ENCODE measurements around the gene RAG1.
"Not testable (repeated sequence)": the region's sequence is repeated elsewhere in the genome, so short reads cannot be mapped to it uniquely, and the experiment has no call there.

The RAG1 gene

DNA sequence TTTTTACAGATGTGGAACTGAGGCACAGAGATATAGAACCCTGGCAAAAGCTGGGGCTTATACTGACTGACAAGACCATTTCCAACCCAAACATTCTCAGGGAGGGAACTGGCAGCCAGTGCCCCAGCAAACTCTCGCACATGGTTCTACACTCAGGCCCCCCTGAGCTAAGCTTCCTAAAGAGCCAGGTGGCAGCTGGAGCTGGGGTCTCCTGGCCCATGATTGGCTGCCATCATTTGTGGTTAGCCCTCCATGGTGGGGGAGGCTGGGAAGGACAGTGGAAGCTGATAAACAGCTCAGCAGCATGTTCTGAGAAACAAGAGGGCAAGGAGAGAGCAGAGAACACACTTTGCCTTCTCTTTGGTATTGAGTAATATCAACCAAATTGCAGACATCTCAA is at the start of gene RAG1:
RAG1 (plus strand) TSS at position 314 of the 400 bp plus-strand sequence. CDS start 5,298 bp downstream, outside the sequence.
- no peak for DNase-seq

DNA sequence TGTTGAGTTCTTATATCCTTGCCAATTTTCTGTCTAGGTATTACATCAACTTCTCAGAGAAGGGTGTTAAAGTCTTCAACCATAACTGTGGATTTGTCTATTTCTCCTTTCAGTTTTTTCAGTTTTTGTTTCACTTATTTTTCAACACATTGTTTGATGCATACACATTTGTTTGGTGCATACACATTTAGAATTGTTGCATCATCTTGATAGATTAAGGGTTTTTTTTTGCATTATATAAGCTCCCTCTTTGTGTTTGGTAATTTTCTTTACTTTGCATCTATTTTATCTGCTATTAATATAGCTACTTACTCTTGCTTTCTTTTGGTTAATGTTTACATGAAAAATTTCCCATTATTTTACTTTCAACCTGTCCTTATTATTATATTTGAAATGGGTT is 37.0 kb upstream of the RAG1 start:
- DNase-seq = no peak

DNA sequence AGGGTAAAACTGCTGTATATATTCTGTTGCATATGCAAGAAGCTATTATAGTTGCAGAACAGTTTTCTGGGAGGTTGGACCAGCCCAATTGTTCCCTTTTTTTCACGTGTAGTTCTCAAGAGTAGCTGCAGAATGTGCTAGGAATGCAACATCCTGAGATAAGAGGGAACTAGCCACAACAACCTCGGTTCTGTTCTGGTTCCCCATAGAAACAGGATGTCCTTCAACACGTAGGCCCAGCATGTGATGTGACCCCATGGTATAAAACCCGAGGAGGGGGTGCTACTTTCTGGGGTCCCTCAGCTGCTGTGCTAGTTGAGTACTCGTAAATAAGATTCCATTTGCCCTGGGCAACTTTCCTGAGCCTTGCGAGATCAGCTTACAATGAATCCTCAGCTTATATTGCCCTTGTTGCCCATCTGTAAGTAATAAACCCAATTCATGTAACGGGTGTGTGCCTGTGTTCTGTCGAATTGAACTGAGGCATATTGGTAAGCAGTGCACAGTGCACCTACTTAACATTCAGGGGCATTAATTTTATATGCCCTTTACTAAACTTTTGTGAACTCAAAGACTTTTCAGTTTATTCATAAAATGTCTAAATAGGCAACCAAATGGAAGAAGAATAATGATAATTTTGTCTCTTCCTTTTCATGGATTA is 34.7 kb upstream of the RAG1 start:
- no peak for DNase-seq

DNA sequence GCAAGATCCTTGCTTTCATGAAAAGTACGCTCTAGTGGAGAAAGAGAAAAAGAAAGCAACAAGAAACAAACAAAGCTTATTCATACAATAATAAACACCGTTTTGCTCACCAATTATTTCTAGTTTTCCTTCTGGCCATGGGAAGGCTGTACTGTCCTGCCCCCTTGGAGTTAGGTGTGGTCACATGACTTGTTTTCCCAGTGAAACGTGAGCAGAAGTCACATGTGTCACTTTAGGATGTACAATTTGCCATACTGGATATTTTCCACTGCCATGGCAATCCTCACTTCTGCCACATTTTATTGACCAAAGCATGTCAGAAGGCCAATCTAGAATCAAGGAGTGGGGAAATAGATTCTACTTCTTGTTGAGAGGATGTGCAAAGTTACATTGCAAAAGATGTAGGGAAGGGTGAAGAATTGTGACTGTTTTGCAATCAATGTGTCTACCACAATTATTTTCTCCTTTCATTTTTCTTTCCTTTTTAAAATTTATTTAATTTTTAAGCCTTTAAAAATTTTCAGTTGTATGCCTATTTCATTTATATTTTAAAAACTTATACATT is 33.4 kb upstream of the RAG1 start:
- no peak for DNase-seq

DNA sequence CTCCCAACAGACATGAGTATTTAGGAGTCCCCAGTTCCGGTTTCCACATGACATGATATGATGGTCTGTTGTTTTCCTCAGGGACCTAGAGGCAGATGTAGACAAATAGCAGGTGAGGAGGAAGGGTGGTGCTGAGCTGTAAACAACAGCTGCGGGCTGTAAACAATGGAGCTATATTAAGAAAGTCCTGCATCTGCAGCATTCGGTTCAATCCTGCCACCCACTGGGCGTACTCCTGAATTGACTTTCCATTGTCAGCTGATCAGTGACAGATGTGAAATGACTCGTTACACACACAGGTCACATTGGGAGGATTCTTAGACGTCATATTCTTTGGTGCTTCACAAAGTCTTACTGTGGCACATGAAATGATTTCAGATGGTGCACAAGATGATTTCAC is 26.8 kb upstream of the RAG1 start:
- DNase-seq = peak; percentile 59

DNA sequence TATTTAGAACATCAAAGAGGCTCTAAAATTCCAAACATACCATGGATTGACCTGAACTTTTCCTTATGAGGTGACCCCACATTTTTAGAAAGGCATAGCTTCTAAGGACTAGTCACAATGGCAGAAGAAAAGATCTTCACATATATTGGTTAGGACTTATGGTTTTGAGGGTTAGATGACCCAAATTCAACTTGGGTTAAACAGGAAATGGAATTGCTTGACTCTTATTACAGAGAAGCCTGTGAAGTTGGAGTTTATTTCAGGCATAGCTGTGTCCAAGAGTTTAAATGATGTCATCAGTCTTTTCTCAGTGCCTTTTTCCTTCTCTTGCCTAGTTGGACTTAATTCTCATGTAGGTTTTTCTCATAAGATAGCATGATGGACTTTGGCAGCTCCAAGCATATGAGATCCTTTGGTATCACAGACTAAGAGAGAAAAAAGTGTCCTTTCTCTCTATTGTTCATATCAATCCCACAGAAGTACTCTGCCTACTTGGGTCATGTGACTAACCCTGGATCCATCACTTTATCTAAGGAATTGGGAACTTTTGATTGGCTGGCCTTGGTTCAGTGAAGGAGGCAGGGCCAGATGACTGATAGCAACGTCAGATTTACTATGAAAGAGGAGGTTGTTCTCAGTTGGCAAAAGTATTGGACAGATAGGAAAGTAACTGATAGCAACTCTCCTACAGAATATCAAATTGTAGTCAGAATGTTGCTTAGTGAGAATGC is 17.3 kb upstream of the RAG1 start:
- no peak for DNase-seq

DNA sequence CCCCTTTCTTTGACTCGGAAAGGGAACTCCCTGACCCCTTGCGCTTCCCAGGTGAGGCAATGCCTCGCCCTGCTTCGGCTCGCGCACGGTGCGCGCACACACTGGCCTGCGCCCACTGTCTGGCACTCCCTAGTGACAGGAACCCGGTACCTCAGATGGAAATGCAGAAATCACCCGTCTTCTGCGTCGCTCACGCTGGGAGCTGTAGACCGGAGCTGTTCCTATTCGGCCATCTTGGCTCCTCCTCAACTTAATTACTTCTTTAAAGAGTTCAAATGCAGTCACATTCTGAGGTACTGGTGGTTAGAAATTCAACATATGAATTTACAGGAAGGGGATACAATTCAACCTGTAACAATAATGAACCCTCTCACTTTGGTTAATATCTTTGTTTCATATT is 10.4 kb upstream of the RAG1 start:
- not testable (repeated sequence) for DNase-seq

DNA sequence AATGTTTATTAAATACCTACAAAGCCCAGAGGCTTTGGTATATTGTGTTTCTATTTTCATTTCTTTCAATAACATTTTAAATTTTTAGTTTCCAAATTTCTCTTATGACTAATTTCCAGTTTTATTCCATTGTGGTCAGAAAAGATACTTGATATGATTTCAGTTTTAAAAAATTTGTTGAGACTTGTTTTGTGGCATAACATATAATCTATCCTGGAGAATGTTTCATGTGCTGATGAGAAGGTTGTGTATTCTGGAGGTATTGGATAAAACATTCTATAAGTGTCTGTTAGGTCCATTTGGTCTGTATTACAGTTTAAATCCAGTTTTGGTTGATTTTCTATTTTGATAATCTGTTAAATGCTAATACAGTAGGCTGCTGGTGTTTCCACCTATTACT is 9.8 kb upstream of the RAG1 start:
- no peak for DNase-seq

DNA sequence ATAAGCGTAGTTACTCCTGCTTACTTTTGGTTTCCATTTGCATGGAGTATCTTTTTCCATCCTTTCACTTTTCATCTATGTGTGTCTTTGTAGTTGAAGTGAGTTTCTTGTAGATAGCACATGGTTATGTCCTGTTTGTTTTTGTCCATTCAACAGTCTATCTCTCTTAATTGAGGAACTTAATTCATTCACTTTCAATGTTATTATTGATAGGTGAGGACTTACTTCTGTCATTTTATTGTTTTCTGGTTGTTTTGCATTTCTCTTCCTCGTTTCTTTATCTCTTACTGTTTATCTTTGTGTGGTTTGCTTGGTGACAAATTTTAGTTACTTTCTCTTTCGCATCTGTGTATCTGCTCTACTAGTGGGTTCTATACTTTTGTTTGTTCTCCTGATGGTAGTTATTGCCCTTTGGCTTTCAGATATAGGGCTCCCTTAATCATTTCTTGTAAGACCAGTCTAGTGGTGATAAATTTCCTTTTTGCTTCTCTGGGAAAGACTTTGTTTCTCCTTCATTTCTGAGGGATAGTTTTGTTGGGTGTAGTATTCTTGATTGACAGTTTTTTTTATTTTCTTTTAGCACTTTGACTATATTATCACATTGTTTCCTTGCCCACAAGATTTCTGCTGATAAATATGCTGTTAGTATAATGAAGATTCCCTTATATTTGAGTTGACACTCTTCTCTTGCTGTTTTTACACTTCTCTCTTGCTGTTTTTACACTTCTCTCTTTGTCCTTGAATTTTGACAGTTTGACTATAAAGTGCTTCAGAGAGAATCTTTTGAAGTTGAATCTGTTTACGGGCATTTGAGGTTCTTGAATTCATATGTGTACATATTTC is 9.0 kb upstream of the RAG1 start:
- DNase-seq = no peak

DNA sequence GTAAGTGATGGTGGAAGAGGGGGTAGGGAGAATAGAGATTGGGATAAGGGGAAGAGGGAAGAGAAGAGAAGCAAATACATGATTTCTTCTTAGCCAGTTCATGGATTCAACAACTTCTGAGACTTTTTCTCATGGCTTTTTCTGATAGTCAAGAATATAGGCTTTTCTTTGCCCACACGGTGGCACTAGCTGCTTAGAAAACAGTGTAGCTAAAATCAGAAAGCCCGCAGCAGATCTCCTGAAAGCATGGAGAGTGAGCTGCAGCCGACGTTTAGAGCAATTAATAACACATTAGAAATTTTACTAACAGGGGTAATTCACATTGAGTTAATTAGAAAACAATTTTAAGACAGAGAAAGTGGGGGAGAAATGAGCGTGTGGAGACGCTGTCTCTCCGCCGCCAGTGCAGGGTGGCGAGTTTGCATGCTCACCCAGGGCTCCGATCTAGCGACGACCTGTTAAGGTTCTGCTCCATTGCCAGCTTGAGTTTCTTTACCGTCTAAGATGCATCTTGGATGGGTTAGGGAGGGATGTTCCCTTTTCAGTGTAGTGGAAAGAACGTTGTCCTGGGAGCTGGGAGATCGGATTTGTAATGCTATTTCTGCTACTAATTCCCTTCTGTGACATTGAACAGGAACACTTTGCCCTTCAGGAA is 3.3 kb upstream of the RAG1 start:
- peak; percentile 82 for DNase-seq

DNA sequence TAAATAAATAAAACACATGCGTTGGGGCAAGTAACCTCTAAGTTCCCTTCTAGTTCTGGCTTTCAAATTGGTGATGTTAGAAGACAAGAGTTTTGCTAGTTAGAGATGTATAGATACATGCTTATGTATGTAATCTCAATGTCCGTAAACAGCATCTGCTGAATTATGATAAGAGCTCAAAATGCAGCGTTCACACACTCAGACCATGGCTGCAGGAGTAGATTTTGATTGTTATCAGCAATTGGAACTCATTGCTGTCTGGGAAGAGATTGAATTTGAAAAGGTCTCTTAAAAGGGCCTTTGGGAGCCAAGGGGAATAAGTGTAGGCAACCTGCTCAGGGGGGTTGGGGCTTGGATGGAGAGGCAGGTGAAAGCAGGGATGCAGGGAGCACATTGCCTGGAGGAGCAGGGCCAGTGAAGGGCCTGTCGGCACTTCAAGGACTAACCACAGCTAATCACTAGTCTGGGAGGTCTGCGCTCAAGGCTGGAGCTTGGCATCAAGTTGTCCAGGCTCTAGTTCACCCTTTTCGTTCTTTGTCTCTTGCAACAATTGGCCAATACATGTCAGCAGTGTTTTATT is 2.7 kb upstream of the RAG1 start:
- no peak for DNase-seq

DNA sequence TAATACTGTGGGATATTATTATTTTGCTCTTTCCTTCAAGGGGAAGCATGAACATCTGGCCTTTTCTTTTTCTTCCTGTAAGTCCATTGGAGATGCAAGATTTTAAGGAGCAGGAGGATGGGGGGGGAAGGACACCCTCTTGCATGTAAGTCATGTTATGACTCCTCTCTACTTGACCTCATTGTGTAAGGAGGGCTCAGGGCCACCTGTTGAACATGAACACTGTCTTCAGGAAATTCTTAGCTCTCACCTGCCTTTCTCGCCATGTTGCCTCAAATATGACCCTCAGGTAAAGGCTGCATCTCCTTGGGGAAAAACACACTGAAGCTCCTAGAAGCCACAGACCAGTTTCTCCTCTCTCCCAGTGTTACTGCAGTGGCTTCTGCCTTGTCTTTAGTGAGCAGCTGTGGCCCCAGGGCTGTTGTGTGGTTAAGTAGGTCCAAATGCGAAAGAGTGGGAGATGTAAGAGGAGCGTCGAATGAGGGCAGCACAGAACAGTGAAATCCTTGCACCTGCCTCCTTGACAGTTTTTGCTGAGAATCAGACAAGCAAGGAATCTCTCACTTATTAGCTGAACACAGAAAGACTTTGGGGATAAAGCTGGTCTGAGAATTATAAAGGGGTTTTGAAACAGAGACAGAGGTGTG is 1.3 kb upstream of the RAG1 start:
- DNase-seq = no peak

DNA sequence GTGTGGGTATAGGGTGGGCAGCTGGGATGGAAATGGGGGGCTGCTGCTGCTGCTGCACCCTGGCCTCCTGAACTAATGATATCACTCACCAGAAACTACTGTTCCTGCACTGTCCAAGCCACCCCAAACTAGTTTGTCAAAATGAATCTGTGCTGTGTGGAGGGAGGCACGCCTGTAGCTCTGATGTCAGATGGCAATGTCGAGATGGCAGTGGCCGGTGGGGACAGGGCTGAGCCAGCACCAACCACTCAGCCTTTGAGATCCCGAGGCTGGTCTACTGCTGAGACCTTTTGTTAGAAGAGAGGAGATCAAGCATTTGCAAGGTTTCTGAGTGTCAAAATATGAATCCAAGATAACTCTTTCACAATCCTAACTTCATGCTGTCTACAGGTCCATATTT is 1.3 kb downstream of the RAG1 start:
- DNase-seq = no peak

DNA sequence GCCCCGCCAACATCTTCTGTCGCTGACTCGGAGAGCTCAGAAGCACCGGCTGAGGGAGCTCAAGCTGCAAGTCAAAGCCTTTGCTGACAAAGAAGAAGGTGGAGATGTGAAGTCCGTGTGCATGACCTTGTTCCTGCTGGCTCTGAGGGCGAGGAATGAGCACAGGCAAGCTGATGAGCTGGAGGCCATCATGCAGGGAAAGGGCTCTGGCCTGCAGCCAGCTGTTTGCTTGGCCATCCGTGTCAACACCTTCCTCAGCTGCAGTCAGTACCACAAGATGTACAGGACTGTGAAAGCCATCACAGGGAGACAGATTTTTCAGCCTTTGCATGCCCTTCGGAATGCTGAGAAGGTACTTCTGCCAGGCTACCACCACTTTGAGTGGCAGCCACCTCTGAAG is 6.7 kb downstream of the RAG1 start:
- no peak for DNase-seq

DNA sequence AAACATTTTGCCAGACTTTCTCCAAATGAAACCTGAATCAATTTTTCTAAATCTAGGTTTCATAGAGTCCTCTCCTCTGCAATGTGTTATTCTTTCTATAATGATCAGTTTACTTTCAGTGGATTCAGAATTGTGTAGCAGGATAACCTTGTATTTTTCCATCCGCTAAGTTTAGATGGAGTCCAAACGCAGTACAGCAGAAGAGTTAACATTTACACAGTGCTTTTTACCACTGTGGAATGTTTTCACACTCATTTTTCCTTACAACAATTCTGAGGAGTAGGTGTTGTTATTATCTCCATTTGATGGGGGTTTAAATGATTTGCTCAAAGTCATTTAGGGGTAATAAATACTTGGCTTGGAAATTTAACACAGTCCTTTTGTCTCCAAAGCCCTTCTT is 9.6 kb downstream of the RAG1 start:
- DNase-seq = no peak

DNA sequence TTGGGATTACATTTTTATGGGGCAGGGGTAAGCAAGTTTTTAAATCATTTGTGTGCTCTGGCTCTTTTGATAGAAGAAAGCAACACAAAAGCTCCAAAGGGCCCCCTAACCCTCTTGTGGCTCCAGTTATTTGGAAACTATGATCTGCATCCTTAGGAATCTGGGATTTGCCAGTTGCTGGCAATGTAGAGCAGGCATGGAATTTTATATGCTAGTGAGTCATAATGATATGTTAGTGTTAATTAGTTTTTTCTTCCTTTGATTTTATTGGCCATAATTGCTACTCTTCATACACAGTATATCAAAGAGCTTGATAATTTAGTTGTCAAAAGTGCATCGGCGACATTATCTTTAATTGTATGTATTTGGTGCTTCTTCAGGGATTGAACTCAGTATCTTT is 10.1 kb downstream of the RAG1 start:
- no peak for DNase-seq

DNA sequence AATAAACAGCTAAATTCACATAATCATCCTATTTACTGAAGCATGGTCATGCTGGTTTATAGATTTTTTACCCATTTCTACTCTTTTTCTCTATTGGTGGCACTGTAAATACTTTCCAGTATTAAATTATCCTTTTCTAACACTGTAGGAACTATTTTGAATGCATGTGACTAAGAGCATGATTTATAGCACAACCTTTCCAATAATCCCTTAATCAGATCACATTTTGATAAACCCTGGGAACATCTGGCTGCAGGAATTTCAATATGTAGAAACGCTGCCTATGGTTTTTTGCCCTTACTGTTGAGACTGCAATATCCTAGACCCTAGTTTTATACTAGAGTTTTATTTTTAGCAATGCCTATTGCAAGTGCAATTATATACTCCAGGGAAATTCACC is 10.7 kb downstream of the RAG1 start:
- no peak for DNase-seq

DNA sequence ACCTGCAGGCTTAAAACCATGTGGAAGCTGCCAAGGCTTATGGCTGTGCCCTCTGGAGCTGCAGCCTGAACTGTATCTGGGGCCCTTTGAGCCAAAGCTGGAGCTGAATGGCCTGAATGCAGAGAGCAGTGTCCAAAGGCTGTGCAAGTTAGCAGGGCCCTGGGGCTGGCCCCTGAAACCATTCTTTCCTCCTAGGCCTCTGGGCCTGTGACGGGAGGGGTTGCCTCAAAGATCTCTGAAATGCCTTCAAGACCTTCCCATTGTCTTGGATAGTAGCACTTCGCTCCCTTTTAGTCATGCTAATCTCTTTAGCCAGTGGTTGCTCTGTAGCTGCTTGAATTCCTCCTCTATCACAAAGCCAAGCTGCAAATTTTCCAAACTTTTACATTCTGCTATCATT is 13.7 kb downstream of the RAG1 start:
- DNase-seq = no peak

DNA sequence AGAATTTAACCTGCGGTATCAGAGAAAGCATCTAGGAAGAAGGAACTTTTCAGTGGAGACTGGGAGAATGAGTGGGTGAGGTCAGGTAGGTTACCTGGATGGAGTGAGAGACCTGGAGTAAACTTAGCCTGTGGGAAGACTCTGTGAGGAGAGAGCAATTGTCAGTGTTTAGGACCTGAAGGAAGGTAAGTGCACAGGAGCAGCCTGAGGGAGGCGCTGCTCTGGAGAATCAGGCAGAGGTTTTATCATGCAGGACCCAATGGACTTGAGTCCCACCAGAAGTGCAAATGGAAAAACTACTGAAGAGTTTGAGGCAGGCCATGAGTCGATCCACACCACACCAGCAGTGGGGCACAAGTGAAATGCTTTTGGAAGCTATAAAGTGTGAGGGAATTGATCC is 15.9 kb downstream of the RAG1 start:
- DNase-seq = no peak

DNA sequence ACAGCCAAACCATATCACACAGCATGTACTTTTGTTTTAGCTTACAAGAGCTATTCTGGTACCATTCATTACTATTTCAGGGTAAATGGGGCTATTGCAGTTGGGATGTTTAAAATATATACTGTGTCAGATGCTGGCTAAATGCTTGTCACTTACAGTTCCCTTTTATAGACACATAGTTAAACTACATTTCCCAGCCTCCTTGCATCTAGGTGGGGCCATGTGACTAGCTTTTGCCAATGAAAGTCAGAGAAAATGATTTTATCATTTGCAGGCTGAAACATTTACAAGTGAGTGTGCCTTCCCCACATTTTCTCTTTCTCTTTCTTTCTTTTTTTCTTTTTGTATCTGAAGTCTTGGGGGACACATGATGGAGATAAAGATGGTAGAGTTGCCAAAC is 18.7 kb downstream of the RAG1 start:
- DNase-seq = no peak

DNA sequence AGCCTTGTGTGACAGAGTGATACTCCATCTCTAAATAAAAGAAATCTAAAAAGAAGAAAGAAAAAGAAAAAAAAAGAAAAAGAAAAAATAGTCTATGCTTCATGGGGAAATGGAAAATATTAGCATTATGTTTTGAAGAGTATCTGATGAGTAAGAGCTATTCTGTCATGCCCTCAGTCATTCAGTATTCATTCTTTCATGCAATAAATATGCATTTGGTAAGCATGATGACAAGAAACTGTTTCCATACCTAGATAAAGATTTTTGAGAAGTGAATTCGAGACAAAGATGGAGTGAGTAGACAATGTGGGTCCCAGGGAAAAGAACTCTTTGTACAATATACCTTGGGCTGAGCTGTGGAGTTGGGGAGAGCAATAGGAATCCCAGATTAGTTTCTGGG is 20.3 kb downstream of the RAG1 start:
- DNase-seq = no peak

DNA sequence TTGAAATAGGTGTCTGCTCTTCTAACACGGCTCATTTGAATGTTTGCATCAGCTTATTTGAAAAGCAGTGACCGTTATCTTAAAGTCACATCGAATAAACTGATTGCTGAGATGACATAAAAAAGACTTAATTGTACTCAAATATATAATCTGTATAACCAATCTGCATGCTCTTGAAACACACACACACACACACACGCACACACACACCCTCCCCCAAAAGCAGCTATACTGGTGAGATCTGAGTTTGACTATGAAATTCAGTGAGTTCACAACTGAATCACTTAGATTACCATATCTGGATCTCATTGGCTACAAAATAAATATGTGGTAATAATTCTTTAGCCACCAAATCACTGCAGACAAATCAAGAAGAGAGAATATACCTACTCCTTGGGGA is 22.7 kb downstream of the RAG1 start:
- DNase-seq = no peak

Measured in midbrain (tissue), 1 donor.